HG02678 (cell line): ENCODE data around the gene TRPM5.
A peak's percentile ranks its signal among the peaks of the same experiment; 100 is the strongest.

ENCODE experiments used
- ATAC-seq: cut with Tn5 transposase; IDR thresholded peaks from one replicate; pipeline ENCODE4 v1.9.1; 2021; ENCODE audit warnings: mild to moderate bottlenecking, moderate library complexity; ENCODE audit not compliant: unreplicated experiment

The TRPM5 gene

DNA sequence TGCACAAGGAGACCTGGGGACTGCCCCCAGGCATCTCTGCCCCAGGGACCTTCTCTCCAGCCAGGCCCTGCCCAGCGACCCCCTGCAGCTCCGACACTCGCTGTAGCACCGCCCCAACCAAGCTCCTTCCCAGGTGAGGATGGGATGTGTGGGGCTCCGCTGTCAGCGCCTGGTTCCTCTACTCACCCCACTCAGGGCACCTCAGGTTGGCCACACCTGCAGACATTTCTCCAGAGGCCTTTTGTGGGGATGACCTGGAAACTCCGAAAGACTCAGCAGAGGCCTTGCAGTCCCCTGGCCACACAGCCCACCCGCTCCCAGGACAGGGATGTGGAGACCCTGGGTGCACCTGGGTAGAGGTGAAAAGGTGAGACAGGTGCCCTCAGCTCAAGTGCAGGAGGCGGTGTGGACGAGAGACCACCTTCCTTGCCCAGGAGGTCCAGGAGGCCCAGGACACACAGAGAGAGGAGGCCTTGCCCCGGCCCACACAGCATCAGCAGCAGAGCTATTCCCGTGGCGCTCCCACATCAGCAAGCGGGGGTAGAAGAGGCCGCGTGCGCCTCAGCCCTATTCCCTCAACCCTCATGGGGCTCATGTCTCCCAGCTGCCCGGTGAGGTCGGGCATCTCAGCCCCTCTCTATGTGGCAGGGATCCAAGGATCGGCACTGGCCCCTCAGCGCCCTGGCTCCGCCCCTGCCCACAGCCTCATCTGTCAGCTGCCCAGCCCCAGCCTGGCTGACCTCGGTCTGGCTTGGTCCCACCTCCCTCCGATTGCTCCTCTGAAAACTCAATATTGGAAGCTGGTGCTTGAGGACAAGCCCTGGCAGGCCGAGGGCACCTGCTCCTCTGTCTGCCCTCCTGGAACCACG is 20.9 kb downstream of the TRPM5 start:
- no peak for ATAC-seq

GRCh38 chr11:2422461-2423156 is 21.7 kb downstream of the TRPM5 start:
- ATAC-seq: no peak

DNA sequence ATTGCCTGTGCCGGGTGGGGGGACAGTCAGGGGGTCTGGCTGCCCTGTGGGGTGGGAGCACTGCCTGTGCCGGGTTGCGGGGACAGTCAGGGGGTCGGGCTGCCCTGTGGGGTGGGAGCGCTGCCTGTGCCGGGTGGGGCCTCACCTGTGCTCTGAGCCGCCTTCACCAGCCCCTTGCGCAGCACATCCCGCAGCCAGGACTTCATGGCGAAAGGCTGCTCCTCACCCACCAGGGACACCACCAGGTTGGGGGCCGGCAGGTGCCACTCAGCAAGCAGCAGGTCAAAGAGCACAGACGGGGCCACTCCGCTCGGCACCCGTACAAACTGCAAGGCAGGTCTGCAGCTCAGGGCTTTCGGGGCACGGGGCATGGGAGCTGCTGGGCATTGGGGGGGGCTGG is 22.3 kb downstream of the TRPM5 start:
- ATAC-seq: no peak

- ATAC-seq: no peak
These were observed 22.9 kb downstream of the TRPM5 start for GRCh38 chr11:2421226-2421994.

DNA sequence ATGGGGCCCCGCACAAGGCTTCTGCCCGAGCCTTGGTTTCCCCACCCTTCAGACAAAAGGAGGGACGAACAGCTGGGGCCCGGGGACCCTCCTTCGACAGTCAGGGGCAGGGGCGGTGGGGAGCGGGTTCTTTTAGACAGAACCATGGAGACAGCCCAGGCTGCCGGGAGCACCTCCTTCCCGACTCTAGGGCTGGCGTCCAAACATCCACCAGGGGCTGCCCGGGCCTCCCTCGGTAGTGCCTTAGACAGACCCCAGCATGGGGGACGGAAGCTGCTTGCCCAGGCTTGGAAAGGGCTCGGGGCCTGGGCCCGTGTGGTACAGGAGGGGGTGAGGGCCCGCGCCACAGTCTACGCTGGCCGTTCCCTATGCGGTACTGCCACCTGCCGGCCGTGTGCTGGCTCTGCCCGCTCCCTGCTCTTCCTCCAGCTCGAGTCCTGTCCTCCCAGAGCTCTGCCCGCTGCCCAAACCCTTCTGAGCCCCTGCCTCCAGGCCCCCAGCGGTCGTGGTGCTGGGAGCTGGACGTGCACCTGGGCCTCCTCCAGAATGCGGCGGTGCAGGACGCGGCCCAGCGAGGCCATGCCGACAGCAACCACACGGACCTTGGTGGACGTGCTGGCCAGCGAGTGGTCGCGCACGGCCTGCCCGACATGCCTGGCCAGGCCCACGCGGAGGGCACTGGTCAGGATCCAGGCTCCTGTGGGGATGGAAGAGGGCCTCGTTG is 23.6 kb downstream of the TRPM5 start:
- peak; percentile 64 for ATAC-seq

- ATAC-seq: no peak
These were observed 24.4 kb downstream of the TRPM5 start for GRCh38 chr11:2419638-2420501.

GRCh38 chr11:2418693-2419360 is 25.5 kb downstream of the TRPM5 start:
- no peak for ATAC-seq

- no peak for ATAC-seq
These were observed 26.2 kb downstream of the TRPM5 start for GRCh38 chr11:2417856-2418692.

DNA sequence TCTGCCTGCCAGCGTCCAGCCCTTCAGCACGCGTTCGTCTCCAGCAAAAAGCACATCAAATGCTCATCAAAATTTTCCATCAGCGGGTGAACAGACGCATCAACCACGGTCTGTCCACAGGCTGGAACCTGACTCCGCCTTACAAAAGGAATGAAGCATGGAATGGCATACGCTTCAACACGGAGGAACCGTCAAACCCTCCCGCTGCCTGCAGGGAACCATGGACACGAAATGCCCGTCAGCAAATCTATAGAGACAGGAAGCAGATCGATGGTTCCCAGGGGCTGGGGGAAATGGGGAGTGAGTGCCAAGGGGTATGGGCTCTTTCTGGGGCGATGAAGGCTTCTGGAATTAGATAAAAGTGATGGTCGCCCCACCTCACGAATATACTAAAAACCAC is 27.5 kb downstream of the TRPM5 start:
- ATAC-seq: no peak

GRCh38 chr11:2415601-2416380 is 28.5 kb downstream of the TRPM5 start:
- no peak for ATAC-seq

DNA sequence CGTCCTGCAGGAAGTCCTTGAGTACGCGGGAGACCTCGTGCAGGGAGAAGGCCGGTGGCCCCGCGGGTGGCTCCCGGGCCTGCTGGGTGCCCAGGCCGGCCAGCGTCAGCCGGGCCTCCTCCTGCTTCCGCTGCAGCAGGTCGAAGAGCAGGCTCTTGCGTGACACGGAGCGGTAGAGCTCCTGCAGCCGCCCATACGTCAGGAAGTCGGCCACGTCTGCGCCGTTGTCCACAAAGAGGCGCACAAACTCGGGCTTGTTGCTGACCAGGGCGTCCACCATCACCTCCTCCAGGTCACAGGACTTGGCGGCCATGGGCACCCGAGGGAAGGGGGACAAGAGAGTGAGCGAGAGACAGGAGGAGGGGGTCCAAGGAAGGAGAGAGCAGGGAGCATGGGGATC is 29.1 kb downstream of the TRPM5 start:
- ATAC-seq: no peak

GRCh38 chr11:2414616-2415015 is 29.7 kb downstream of the TRPM5 start:
- ATAC-seq: no peak

GRCh38 chr11:2413742-2414579 is 30.4 kb downstream of the TRPM5 start:
- ATAC-seq: no peak

- no peak for ATAC-seq
These were observed 32.0 kb downstream of the TRPM5 start for GRCh38 chr11:2412323-2412722.

DNA sequence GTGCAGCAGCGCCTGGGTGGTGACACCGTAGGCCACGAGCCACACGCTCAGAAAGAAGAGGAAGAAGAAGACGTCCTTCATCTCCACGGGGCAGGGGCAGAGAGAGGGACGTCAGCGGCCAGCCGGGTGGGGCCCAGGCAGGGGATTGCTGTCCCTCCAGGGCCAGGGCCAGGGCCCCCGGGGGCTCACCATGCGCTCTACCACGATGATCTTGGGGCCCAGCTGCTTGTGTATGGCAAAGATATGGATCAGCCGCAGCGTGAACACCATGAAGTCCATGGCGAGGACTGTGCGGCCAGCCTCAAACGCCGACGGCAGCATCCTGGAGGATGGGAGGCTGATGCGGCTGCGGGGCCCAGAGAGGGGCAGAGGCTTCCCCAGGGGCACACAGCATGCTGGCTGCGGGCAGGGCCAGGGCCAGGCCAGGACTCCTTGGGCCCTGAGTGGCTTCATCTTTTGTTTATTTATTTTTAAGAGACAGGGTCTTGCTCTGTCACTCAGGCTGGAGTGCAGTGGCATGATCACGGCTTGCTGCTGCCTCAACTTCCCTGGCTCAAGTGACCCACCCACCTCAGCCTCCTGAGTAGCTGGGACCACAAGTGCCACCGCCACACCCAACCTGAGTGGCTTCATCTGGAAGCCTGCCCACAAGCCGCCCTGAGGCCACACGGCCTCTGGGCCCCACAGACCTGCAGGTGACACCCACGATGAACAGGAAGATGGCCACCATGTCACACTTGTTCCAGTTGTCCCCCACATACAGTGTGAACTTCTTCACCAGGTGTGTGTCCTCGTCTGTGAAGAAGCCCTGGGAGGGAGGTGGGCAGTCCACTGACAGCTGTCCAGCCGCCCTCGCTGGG is 32.6 kb downstream of the TRPM5 start:
- ATAC-seq: no peak

- no peak for ATAC-seq
These were observed 33.7 kb downstream of the TRPM5 start for GRCh38 chr11:2410616-2411015.
